GM12875 (cell line): ENCODE measurements around the gene ASTN1.

Source experiments
- H3K4me3 ChIP-seq: one replicate; pipeline ENCODE4 v1.5.1; 2011; ENCODE audit warnings: low read depth, low read length, control low read depth
- CTCF ChIP-seq: IDR thresholded peaks from 2 replicates; pipeline ENCODE4 v1.5.1; 2011; ENCODE audit warnings: low read depth, mild to moderate bottlenecking, control low read depth, inconsistent platforms, low read length, moderate library complexity, borderline replicate concordance; ENCODE audit not compliant: insufficient read depth

The ASTN1 gene

GRCh38 chr1:176811511-176812288, 352.8 kb downstream of the ASTN1 start:
- no peak overlapping the region for H3K4me3 ChIP-seq

DNA sequence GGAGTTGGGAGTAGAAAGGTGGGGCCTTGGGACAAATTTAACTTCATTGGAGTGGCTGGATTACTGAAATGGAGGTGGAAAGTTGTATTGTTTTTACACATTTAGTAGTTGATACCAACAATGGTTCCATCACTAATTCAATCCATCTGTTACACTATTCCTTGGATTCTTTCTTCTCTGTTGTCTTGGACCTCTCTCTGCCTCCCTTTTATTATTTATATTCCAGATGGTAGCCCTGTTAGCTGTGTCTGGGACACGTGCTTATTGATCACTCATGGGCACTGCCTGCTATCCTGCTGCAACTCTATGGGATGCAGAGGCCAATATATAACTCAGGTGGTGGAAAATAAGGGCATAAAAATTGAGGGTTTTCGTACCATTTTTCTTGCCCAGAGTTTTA, 355.2 kb downstream of the ASTN1 start:
- TF ChIP-seq CTCF: no peak
- no peak overlapping the region for H3K4me3 ChIP-seq

More at GRCh38 chr1:176811511-176812288, 352.8 kb downstream of the ASTN1 start:
- no peak for TF ChIP-seq CTCF
